ENCODE measurements around the gene AP1G2.
"Not testable (repeated sequence)": the region's sequence is repeated elsewhere in the genome, so short reads cannot be mapped to it uniquely, and the experiment has no call there.

The AP1G2 gene

GRCh38 chr14:23600806-23601205 lies 33.2 kb upstream of the AP1G2 start:
- DNase-seq (ENCODE audit: low read depth, low spot score), result no peak

- DNase-seq (ENCODE audit: low read depth, low spot score), result no peak
These were observed 32.7 kb upstream of the AP1G2 start for GRCh38 chr14:23600322-23600707.

- not testable (repeated sequence) for DNase-seq (ENCODE audit: low read depth, low spot score)
These were observed 26.6 kb upstream of the AP1G2 start for GRCh38 chr14:23594191-23594590.

DNA sequence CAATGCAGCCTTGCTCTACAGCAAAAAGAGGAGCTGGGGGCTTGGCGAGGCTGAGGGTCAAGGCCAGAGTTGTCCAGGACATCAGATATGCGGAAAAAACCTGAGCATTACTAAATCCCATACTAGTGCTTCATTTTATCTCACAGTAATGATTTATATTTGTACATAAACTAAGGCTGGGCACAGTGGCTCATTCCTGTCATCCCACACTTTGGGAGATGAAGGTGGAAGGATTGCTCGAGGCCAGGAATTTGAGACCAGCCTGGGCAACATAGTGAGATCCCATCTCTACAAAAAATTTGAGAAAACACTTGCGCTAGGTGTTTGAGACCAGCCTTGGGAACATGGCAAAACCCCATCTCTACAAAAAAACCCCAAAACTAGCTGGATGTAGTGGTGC lies 22.6 kb upstream of the AP1G2 start:
- DNase-seq (ENCODE audit: low read depth, low spot score), result no peak

- no peak for DNase-seq (ENCODE audit: low read depth, low spot score)
These were observed 22.0 kb upstream of the AP1G2 start for GRCh38 chr14:23589606-23590005.

DNA sequence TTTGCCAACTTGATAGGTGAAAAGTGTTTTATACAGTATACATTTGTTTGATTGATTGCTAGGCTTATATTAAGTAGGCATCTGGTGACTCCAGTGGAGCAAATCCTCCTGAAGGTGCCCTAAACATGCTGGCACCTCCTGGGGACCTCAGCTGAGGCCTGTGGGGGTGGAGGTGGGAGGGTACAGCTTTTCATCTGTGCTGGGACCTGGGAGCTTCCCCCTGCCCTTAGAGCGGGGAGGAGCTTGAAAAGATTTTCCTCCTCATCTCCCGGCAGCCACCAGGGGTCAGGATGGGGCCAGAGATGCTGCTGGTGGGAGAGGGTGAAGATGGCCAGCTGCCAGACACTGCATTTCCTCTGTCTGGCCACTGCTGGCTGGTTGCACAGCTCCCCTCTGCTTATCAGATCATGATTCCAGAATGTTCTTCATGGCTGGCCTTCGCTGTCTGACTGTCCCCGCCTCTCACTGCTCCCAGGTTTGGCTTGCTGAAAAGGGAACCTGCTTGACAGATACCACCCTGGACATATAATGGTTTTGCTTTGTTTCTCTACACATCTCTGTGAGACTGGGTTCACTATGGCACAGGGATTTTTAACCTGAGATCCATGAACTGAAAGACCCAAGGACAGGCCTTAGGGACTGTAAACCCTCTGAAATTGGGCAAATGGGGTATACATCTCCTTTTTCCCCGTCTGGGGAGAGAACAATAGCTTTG lies 21.4 kb upstream of the AP1G2 start:
- DNase-seq (ENCODE audit: low read depth, low spot score), result peak; percentile 55

DNA sequence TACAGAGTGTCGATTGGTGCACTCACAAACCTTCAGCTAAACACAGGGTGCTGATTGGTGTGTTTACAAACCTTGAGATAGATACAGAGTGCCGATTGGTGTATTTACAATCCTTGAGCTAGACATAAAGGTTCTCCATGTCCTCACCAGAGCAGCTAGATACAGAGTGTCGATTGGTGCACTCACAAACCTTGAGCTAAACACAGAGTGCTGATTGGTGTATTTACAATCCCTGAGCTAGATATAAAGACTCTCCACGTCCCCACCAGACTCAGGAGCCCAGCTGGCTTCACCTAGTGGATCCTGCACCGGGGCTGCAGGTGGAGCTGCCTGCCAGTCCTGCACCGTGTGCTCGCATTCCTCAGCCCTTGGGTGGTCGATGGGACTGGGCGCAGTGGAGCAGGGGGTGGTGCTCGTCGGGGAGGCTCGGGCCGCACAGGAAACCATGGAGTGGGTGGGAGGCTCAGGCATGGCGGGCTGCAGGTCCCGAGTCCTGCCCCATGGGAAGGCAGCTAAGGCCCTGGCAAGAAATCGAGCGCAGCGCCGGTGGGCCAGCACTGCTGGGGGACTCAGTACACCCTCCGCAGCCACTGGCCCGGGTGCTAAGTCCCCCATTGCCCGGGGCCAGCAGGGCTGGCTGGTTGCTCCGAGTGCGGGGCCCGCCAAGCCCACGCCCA lies 17.1 kb upstream of the AP1G2 start:
- DNase-seq (ENCODE audit: low read depth, low spot score), result not testable (repeated sequence)

DNA sequence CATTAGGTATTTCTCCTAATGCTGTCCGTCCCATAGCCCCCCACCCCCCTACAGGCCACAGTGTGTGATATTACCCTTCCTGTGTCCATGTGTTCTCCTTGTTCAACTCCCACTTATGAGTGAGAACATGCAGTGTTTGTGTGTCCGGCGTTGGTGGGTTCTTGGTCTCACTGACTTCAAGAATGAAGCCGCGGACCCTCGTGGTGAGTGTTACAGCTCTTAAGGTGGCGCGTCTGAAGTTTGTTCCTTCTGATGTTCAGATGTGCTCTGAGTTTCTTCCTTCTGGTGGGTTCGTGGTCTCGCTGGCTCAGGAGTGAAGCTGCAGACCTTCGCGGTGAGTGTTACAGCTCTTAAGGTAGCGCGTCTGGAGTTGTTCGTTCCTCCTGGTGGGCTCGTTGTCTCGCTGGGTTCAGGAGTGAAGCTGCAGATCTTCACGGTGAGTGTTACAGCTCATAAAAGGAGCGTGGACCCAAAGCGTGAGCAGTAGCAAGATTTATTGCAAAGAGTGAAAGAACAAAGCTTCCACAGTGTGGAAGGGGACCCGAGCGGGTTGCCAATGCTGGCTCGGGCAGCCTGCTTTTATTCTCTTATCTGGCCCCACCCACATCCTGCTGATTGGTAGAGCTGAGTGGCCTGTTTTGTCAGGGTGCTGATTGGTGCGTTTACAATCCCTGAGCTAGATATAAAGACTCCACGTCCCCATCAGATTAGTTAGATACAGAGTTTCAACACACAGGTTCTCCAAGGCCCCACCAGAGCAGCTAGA lies 16.4 kb upstream of the AP1G2 start:
- DNase-seq (ENCODE audit: low read depth, low spot score), result not testable (repeated sequence)

DNA sequence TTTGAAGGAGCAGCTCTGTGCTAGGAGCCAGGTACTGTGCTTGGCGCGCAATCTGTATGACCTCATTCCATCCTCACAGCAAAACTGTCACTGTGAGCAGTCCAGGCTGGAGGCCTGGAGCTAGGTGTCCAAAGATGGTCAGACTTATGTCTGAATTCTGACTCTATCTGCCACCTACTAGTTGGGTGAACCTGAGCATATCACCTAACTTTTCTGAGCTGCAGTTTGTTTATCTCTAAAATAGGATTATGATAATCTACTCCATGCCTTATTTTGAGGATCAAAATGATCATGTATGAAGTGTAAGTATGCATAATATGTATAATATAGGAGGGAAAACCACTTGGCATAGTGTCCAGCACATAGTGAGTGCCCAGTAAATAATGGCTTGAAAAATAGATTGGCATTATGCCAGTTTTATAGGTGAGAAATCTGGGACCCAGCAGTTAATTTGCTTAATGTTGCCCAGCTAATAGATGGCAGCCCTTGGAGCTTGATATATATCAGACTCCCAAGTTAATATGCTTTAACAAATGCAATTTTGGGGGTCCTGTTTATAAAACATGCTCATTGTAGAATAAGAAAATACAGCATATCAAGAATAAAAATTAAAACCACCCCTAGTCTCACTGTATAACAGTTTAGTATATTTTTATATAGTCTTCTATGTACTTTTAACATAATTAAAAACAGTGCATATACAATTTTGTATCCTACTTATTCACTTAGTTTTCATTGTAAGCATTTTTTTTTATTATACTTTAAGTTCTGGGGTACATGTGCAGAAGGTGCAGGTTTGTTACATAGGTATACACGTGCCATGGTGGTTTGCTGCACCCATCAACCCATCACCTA lies 15.5 kb upstream of the AP1G2 start:
- DNase-seq (ENCODE audit: low read depth, low spot score), result no peak

- DNase-seq (ENCODE audit: low read depth, low spot score), result no peak
These were observed 13.3 kb upstream of the AP1G2 start for GRCh38 chr14:23580948-23581281.

GRCh38 chr14:23580152-23580926 lies 12.7 kb upstream of the AP1G2 start:
- no peak for DNase-seq (ENCODE audit: low read depth, low spot score)

DNA sequence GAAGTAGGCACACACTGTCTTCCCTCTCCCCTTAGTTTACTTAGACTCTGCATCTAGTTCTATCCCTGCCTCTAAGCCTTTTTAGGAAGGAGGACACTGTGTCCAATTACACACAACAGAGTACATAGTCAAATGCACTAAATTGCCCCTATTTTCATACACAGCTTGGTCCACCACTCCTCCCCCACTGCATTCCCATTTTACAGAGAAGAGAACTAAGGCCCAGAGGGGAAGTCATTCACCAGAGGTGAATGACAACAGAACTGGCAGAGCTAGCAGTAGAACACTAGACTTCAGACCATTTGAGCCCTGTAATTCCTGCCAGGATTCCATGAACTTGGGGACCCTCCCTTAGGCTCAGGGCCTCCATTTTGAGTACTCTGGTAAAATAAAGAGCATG lies 12.1 kb upstream of the AP1G2 start:
- no peak for DNase-seq (ENCODE audit: low read depth, low spot score)

- no peak for DNase-seq (ENCODE audit: low read depth, low spot score)
These were observed 11.7 kb upstream of the AP1G2 start for GRCh38 chr14:23579311-23579630.

- no peak for DNase-seq (ENCODE audit: low read depth, low spot score)
These were observed 11.1 kb upstream of the AP1G2 start, which contains the start of gene JPH4 for GRCh38 chr14:23578560-23579310. Gene JPH4 (minus strand): TSS chr14:23578790. CDS start chr14:23577453, 1,337 bp downstream.

DNA sequence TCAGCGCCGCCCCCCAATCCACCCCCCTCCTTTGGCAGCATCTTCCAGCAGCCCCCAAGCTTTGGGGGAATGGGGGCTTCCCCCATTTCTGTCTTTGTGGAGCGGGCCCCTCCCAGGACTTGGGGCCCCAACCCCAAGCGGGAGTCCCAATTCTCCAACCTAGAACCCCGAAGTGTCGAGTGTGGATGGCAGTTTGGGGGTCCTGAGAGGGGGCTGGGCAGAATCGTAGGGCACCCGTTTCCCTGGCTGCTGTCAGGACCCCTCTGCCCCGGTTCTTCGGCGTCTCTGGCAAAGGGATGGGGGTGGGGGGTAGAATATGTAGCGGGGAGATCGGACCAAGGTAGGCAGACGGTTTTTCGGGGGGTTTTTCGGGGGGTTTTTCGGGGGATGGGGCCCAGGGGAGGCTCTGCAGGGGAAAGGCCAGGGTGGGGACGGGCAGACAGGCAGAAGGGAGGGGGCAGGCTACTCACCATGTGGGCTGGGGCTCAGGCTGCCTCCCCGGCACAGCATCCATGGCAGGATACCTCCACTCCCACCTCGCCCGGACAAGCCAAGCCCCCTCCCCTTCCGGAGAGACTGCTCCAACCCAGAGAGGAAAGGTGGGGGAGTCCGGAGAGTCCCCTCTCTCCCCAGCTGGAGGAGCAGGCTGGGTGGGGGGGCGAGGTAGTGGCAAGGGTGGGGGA lies 10.3 kb upstream of the AP1G2 start:
- DNase-seq (ENCODE audit: low read depth, low spot score), result no peak

DNA sequence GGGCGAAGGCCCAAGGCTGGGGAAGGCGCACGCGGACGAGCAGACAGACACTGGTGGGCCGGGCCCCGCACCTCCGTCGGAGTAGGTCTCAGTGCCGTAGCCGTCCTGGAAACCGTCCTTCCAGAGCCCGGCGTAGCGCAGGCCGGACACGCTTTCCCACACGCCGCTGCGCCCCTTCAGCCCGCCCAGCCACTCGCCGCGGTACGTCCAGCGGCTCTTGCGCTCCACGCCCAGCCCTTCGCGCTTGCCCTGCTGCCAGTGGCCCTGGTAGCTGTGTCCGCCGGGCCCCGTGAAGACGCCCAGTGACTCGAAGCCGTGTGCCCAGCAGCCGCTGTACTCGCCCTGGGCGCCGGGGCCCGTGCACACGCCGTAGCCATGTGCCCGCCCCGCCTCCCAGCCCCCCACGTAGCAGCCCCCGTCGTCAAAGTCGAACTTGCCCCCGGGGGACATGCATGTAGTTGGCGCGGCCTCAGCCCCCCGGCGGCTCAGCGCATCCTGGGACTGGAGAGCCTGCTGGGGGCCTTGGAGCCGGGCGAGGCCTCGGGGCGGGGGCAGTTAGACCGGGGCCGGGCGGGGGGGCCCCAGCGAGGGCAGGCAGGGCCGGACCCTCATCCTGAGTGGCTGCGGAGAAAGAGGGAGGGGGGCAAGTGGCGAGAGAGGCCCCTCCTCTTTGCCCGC lies 9.6 kb upstream of the AP1G2 start:
- DNase-seq (ENCODE audit: low read depth, low spot score), result no peak

- no peak for DNase-seq (ENCODE audit: low read depth, low spot score)
These were observed 5.9 kb upstream of the AP1G2 start for GRCh38 chr14:23573384-23574015.

- no peak for DNase-seq (ENCODE audit: low read depth, low spot score)
These were observed 5.2 kb upstream of the AP1G2 start for GRCh38 chr14:23572836-23573235.

DNA sequence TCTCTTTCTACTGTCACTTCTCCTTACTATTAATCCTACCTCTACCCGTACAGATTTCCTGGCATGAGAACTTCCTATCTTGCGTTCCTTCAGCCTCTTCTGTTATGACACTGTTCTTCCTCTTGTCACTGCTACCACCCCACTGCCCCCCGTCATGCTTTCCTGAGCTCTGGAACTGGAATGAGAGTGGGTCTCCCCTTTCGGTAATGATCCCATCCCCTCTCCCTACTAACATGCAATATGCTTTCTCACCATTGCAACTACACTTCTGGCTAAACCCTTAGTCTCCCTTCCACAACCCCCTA lies 4.9 kb upstream of the AP1G2 start:
- DNase-seq (ENCODE audit: low read depth, low spot score), result no peak

Data from activated naive CD8-positive, alpha-beta T cell treated with anti-CD3 and anti-CD28 coated beads, Interleukin-2, amount 50 U/mL, for 16 hours (primary cell).